Measurements from ENCODE around the gene PDS5B.
A peak's percentile ranks its signal among the peaks of the same experiment; 100 is the strongest.

Gene PDS5B

GRCh38 chr13:32592082-32592481, 5.8 kb downstream of the PDS5B start:
- no peak for DNase-seq

GRCh38 chr13:32594157-32594738, 8.0 kb downstream of the PDS5B start:
- no peak for DNase-seq

GRCh38 chr13:32595306-32595705, 9.1 kb downstream of the PDS5B start:
- DNase-seq: no peak

DNA sequence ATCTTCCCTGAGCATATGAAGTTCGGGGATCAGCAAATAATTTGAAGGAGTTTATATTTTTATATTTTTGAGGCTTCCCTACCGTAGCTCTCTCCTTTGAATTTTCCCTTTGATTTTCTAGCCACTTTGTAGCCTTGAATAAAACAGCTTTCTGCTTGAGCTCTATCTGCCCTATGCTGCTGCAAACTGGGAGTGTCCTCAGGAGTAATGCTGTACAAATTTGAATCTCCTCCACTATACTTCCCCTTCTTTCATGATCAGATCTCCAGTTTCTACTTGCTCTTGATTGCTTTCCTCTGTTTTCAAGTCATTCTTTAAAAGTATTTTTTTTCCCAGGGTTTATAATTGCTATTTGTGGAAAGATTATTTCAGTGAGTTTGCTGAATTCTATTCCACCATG, 14.6 kb downstream of the PDS5B start:
- DNase-seq: no peak

DNA sequence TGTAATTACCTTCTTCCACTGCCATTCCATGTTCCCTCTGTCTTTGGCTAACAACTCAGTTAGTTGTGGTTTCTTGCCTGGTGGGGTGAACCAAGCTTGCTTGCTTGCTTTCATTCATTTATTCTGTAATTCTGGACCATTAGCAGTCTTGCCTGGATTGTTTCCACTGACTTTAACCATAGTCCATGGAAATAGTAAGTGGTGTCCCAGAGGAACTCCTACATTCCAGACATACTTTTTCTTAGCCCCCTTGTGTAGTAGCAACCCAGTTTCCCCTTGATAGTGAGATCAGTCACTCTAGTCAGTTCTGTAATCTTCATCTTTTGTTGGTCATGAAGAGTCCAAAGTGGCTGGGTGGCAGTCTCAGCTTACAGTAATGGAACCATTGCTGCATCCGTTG, 23.2 kb downstream of the PDS5B start:
- no peak for DNase-seq

- no peak for DNase-seq
Measured at GRCh38 chr13:32610538-32610937, 24.3 kb downstream of the PDS5B start.

- no peak for DNase-seq
Measured at GRCh38 chr13:32610977-32611376, 24.7 kb downstream of the PDS5B start.

- no peak for DNase-seq
Measured at GRCh38 chr13:32616883-32617511, 30.7 kb downstream of the PDS5B start.

- no peak for DNase-seq
Measured at GRCh38 chr13:32622827-32623226, 36.6 kb downstream of the PDS5B start.

GRCh38 chr13:32624441-32624840, 38.2 kb downstream of the PDS5B start:
- no peak for DNase-seq

- DNase-seq: no peak
Measured at GRCh38 chr13:32627793-32628192, 41.5 kb downstream of the PDS5B start.

DNA sequence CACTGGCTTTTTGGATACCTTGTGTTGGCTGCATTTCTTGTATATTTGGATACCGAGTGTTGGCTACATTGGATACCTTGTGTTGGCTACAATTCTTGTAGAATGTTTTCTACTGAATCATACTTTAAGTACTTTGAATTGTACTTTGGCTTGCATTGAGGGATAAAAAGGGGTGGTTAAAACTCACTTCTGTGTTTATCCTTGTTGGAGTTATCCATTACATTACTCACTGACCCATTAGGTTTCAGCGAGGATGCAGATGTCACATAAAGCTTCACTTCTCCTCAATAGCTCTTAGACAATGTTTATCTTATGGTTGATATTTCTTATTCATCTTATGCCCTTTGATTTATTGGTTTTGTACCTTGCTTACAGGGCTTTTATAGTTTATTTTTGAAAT, 43.1 kb downstream of the PDS5B start:
- no peak for DNase-seq

- no peak for DNase-seq
Measured at GRCh38 chr13:32629866-32630265, 43.6 kb downstream of the PDS5B start.

- DNase-seq: no peak
Measured at GRCh38 chr13:32632343-32632909, 46.2 kb downstream of the PDS5B start.

DNA sequence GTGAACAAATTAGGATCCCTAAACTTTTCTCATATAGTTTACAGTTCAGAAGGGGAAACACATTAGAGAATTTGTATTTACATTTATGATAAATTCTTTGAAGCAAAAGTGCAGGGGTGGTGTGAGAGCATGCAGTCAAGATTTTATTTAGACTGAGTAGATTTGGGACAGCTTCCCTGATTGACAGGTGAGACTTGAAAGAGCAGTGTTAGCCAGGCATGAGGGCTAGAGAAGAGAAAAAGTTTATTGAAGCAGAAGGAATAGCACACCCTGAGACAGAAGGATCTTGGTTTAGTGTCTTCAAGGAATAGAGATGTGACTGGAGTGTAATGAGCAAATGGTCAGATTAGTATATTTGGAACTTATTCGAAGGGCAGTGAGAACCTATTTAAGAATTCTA, 50.5 kb downstream of the PDS5B start:
- no peak for DNase-seq

- no peak for DNase-seq
Measured at GRCh38 chr13:32638739-32639138, 52.5 kb downstream of the PDS5B start.

DNA sequence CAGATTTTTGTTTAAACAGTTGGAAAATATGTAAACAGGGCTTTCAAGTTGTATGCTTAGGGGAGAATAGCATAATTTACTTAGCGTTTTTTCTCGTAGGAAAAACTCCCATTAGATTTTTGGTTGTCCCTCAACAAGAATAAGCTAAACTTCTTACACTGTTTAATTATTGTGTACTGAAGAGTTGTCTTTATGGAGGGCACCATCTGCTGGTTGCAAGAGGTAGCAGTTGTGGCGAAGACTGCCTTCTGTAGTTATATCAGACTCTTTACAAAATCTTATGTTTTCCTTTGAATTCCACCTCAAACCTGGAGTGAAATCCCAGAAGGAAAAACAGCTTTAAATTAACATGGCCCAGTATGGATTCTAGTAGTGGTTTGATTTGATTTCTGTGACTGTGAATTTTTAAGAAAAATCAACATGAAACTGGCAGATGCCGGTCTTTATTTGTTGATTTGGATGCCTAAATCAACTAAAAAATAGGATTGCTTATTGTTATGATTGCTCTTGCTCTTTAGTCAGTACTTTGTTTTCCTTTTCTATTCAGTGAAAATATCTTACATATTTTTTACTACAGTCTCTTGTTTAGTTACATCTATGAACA, 53.4 kb downstream of the PDS5B start:
- DNase-seq: peak; percentile 16

- no peak for DNase-seq
Measured at GRCh38 chr13:32642316-32642715, 56.1 kb downstream of the PDS5B start.

GRCh38 chr13:32642858-32643257, 56.6 kb downstream of the PDS5B start:
- DNase-seq: no peak

- no peak for DNase-seq
Measured at GRCh38 chr13:32645854-32646253, 59.6 kb downstream of the PDS5B start.

- DNase-seq: no peak
Measured at GRCh38 chr13:32647926-32648325, 61.7 kb downstream of the PDS5B start.

- DNase-seq: peak; percentile 26
Measured at GRCh38 chr13:32650705-32651311, 64.6 kb downstream of the PDS5B start.

GRCh38 chr13:32657309-32657708, 71.1 kb downstream of the PDS5B start:
- DNase-seq: no peak

DNA sequence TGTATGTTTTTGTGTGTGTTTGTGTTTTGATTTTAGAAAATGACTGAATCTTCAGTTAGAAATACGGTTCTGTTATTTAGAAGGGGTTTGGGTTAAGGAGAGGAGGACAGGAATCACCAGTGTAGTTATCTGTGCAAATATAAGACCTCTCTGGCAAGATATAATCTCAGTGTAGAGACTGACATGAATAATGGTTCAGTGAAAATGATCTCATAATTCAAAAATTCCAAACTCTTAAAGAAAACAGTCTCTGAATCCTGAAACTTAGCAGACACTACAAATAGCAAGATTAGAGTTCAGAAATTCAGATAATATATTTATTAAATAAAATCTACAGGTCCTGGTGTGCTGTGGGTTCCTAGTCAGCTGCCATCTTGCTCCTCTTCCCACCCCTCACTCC, 73.5 kb downstream of the PDS5B start:
- no peak for DNase-seq

Data from T-helper 9 cell (primary cell).